ENCODE measurements around the gene CDC16.
"Not testable (repeated sequence)": the region's sequence is repeated elsewhere in the genome, so short reads cannot be mapped to it uniquely, and the experiment has no call there.

Gene CDC16, protein sequence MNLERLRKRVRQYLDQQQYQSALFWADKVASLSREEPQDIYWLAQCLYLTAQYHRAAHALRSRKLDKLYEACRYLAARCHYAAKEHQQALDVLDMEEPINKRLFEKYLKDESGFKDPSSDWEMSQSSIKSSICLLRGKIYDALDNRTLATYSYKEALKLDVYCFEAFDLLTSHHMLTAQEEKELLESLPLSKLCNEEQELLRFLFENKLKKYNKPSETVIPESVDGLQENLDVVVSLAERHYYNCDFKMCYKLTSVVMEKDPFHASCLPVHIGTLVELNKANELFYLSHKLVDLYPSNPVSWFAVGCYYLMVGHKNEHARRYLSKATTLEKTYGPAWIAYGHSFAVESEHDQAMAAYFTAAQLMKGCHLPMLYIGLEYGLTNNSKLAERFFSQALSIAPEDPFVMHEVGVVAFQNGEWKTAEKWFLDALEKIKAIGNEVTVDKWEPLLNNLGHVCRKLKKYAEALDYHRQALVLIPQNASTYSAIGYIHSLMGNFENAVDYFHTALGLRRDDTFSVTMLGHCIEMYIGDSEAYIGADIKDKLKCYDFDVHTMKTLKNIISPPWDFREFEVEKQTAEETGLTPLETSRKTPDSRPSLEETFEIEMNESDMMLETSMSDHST

GRCh38 chr13:114234645-114235421 is at the start of gene CDC16:
CDC16 (plus strand) TSS chr13:114234897; CDS start chr13:114235085, 188 bp downstream.
- DNase-seq: peak; percentile 44 to 71

DNA sequence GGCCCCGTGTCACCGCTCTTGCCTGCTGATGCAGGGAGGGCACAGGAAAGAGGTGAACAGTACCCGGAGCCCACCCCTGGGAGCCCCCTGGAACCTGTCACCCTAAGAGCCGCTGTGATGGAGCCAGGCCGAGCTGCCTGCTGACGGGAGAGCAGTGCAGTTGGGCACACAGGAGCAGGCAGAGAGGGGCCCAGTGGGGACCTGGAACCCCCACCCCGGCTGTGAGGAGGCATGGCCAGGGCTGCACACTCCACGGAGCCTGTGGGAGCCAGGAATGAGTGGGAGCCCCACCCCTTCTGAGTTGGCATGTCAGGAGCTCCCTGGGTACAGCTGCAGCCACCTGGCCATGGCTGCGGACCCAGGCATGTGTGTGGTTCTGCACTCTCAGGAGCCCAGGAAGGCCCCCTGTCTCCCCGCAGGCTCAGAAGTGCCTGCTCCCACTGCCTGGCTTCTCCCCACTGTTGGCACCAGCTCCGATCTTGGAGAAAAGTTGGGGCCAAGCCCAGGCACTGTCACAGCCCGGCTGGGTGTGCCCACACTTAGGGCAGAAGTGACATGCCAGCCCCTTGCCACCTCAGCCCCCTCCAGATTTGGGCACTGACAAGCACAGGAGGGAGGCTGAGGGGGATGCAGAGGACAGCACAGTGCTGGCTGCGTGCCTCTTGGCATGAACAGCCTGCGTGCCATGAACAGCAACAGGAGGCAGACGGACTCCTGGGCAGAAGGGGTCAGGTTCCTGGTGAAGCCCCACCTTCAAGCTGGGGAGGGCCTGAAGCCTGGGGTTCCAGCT is 49.3 kb upstream of the CDC16 start:
- no peak for DNase-seq

DNA sequence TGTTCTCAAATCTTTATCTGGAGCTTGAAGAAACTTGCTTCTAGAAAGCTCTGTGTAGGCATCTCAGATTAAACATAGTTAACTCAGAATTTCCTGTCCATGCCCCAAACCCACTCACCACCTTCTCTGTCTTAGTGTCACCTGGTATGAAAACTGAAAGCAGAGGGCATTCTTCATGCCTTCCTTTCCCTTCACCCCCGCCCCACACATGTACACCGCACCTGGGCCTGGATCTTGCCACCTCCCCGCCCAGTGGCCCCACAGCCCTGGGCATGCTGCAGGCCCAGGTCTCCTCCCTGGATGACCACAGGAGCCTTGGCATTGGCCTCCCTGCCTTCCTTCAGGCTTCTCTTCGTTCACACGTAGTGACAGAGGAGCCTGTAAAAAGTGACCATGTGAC is 39.8 kb upstream of the CDC16 start:
- no peak for DNase-seq

- no peak for DNase-seq
Measured at GRCh38 chr13:114196629-114197028, 38.1 kb upstream of the CDC16 start.

DNA sequence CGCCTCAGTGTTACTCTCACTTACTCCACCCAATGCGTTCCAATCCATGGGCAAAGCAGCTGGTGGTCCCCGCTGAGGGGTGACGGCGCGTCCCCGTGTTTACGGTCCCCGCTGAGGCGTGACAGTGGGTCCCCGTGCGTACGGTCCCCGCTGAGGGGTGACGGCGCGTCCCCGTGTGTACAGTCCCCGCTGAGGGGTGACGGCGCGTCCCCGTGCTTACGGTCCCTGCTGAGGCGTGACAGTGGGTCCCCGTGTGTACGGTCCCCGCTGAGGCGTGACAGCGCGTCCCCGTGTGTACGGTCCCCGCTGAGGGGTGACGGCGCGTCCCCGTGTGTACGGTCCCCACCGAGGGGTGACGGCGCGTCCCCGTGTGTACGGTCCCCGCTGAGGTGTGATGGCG is 36.1 kb upstream of the CDC16 start:
- DNase-seq: no peak

GRCh38 chr13:114199526-114199925 is 35.2 kb upstream of the CDC16 start:
- DNase-seq: not testable (repeated sequence)

DNA sequence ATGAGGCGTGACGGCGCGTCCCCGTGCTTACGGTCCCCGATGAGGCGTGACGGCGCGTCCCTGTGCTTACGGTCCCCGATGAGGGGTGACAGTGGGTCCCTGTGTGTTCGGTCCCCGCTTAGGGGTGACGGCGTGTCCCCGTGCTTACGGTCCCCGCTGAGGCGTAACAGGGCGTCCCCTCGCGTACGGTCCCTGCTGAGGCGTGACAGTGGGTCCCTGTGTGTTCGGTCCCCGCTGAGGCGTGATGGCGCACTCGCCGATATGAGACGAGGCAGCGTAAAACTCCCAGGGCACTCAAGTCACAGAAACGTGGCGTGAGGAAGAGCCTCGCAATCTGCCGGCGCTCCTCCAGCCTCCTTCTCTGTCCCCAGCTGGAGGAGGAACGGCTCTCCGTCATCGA is 34.7 kb upstream of the CDC16 start:
- no peak for DNase-seq

DNA sequence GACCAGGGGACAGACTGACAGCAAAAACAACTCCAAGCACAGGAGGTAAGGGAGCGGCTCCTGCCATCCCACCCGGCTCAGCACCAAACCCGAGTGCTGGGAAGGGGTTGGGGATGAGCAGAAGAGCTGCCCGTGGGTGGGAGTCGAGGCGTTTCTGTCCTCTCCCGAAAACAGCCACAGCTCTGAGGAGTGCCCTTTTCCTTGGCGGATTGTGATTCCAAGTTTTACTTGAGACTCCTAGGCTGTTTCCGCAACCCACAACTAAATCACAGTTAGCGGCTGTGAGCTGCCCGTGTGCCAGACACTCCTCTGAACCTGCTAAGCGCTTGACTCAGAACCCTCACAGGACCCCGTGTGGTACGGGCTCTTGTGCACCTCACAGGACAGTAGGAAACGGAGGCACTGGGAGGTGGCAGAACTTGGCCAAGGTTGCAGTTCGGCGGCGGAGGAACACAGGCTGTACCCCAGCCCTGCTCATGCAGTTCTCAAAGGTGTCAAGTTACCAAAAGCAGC is 34.2 kb upstream of the CDC16 start:
- no peak for DNase-seq

GRCh38 chr13:114202581-114202980 is 32.1 kb upstream of the CDC16 start:
- DNase-seq: no peak

DNA sequence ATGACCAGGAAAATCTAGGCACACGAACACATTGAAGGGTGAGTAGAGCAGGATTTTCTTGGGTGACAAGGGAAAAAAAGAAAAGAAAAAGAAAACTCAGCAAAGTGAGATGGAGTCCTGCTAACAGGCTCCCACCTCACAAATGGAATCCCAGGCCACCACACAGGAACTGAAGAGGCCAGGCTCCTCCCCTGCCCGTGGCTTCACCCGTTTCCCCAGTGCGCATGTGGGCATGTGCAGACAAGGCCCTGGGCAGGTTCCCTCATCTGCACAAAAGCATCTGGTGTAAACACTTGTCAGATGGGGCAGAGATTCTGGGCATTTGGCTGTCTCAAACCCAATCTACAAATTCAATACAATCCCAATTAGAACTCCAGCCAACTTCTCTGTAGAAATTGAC is 31.2 kb upstream of the CDC16 start:
- DNase-seq: no peak

DNA sequence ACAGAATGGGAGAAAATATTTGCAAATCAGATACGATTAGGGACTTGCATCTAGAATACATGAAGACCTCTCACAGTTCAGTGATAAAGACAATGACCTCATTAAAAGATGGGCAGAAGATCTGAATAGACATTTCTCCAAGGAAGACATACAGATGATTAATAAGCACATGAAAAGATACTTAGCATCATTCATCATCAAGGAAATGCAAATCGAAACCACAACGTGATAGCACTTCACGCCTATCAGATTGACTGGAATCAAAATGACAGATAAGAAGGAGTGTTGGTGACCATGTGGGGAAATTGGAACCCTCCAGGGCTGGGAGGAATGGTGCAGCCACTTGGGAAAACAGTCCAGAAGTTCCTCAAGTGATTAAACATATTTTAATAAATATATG is 29.8 kb upstream of the CDC16 start:
- no peak for DNase-seq

DNA sequence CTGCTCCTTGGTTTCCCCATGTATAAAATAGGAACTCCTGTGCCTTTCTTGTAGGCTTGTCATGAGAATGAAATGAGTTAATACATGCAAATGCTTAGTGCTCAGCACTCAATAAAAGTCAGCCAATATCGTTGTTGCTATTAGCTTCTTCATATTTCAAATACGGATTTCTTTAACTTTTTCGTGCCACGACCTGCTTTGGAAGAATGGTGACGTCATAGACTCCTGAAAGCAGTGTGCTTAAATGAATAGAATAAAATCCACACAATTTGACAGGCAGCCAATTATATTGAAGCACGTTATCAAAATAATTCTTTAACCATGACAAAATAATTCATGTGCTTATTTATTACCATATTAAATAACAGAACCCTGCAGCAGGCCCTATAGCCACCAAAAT is 26.6 kb upstream of the CDC16 start:
- DNase-seq: no peak

GRCh38 chr13:114211446-114212157 is 23.1 kb upstream of the CDC16 start:
- no peak for DNase-seq

DNA sequence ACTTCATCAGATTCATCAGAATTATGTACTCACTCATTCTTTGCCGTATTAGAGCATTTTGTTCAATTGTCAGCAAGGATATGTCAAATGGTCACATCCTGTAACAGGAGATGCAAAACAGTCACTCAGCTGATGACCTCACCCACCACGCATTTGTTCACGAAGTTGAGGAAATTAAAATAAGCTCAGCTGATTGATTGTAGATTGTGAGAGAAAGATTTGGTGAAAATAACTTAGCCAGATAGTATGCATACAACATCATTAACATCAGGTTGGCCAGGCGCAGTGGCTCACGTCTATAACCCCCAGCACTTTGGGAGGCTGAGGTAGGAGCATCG is 22.6 kb upstream of the CDC16 start:
- DNase-seq: no peak

DNA sequence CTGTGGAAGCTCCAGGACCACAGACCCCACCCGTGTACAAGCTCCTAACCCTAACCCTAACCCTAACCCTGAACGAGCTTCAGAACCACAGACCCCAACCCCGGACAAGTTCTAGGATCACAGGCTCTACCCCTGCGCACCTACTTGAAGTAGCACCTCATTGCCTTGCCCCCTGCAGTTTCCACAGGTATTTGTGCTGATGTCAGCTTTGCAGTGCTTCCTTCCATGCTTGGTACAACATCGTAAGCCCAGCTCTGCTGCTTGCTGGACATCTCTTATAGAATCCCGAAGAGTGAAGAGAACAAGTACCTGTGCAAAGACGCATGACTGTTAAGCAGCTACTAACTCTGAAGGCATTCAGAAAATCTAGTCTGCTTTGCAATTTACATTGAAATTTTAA is 20.7 kb upstream of the CDC16 start:
- DNase-seq: no peak

DNA sequence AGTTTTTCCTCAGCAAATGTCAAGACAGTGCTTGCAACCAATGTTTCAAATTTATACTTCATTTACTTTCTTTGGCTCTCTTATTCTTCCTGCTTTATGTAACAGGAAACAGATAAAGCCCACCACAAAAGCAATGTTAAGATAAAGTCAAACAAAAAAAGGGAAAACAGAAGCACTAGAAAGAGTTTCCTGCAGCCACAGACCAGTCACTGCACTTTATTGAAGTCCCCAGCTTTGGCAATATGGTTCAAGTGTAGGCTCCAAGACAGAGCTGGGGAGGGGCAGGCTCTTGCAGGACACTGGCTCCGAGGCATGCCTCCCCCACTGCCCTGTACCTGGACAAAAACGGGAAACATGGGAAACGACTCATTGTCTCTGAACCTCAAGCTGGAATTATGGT is 15.3 kb upstream of the CDC16 start:
- no peak for DNase-seq

- DNase-seq: no peak
Measured at GRCh38 chr13:114222461-114222968, 12.2 kb upstream of the CDC16 start.

- DNase-seq: no peak
Measured at GRCh38 chr13:114224201-114224600, 10.5 kb upstream of the CDC16 start.

DNA sequence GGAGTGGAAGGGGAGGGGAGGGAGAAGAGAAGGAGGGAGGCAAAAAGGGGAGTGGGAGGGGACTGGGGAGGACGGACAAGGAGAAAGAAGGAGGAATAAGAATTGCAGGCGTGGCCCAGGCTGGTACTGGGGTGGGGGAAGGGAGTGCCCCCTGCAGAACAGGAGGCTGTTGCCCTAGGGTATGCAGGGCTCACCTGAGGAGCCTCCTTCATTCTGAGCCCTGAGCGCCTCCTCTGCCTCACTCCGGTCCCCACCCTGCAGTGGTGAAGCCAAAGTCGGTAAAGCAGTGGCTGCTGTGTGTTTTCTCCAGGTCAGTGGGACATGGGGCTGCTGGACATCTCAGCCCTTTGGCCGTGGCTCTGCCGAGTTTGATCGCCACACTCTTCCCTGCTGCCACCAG is 9.1 kb upstream of the CDC16 start:
- DNase-seq: no peak

DNA sequence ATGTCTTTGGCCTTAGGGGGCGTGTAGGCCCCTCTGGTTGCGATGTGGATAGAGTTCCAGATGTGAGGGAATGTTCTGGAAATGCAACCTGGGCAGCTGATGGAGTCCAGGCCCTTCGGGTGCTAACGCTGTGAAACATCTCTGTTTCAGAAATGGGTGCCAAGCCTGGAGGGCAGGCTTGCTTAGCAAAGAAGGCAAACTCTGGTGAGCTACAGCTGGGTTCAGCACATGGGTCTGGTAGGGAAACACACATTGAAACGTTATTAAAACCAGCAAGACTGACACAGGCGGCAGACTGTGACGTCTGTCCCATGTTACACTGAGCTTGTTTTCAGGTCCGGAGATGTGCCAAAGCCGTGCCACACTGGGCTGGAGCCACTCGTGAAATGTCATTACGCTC is 8.6 kb upstream of the CDC16 start:
- DNase-seq: no peak

GRCh38 chr13:114226699-114227323 is 7.9 kb upstream of the CDC16 start:
- DNase-seq: no peak

DNA sequence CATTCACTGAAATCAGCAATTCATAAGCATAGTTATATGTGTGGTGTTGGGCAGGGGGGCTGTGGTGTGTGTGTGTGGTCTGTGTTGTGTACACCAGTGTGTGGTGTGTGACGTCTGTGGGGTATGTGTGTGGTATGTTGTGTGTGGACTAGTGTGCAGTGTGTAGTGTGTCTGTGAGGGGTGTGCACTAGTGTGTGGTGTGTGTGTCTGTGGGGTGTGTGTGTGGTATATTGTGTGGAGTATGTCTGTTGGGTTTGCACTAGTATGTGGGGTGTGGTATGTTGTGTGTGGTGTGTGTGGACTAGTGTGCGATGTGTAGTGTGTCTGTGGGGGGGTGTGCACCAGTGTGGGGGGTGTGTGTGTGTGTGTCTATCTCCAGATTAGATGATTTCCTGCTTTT is 7.2 kb upstream of the CDC16 start:
- no peak for DNase-seq
